Activated CD4-positive, alpha-beta T cell treated with anti-CD3 and anti-CD28 coated beads, Interleukin-10, Interleukin-2, amounts not matched to agents 100 ng/mL and 50 ng/mL, durations not matched to agents 16 hours and 8 hours (primary cell): ENCODE data around the gene GIT2.

ENCODE experiments used
- DNase-seq: peaks from one replicate; pipeline ENCODE4 v3.0.0-alpha.2; 2020

GIT2 gene

DNA sequence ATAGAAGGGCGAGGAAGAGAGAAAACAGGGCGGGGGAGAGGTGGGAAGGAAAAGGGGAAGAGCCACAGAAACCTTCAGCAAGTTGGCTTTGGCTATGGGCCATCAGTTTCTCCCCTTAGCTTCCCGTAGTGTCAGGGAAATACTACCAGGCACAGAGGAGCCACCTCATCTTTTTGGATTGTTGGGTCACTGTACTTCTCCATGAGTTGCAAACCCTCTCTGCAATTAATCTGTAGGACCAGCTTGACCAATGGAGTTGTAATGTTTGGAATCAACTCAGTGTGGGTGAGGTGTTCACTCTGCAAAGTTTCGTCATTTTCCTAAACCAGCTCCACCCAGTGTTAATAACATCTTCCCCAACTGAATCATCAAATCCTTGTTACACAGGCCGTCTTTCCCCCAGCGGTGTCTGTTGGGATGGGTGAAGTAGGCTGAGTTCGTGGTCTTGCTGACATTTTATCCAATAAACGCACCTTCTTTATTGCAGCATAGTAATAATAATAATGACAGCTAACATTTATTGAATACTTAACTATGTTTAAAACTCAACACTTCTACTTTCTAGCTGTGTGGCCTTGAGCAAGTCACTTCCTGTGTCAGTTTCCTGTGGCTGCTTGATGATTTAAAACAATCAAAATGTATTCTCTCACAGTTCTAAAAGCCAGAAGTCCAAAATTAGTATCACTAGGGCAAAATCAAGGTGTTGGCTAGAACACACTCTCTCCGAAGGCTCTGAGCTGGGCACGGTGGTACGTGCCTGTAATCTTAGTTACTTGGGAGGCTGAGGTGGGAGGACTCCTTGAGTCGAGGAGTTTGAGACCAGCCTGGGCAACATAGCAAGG lies 107.8 kb downstream of the GIT2 start:
- peak; percentile 84 for DNase-seq

DNA sequence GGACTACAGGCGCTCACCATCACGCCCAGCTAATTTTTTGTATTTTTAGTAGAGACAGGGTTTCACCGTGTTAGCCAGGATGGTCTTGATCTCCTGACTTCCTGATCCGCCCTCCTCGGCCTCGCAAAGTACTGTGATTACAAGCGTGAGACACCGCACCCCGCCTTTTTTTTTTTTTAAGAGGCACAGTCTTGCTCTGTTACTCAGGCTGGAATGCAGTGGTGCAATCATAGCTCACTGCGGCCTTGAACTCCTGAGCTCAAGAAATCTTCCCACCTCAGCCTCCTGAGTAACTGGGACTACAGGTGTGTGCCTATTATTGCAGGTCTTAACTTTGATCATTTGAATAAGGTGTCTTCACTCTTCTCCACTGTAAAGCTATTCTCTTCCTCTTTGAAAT lies 110.6 kb downstream of the GIT2 start:
- DNase-seq = no peak

DNA sequence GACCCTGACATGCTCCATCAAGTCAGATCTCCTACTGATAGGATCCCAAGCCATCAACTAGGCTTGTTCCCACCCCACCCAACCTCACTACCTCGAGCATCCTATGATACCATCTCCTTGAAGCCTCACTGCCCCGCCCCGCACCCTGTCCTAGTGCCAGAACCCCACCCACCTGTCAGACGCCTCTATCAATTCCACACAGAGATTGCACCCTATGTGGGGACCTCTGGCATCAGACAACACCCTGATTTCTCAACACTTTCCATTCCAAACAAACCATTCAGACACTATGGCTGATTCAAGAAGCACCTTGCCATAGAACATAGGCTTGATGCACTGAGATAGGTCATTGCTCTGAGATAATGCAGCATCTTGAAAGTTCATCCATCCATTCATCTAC lies 112.7 kb downstream of the GIT2 start:
- DNase-seq = no peak

DNA sequence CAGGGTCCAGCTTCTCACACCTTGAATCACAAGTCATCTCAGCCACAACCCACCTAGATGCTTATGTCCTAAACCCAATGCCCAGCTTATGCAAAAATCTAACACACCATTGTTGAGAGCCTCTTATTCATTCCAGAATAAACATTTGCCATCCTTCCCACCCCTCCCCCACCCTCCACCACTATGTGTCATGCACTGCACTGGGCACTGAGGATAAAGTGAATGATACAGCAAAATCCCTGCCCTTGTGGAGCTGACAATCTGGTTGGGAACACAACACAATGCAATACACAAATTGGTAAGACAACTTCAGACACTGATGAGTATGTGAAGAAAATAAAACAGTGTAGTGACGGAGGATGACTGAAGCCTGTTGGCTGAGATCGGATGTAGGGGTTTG lies 114.4 kb downstream of the GIT2 start:
- no peak for DNase-seq

DNA sequence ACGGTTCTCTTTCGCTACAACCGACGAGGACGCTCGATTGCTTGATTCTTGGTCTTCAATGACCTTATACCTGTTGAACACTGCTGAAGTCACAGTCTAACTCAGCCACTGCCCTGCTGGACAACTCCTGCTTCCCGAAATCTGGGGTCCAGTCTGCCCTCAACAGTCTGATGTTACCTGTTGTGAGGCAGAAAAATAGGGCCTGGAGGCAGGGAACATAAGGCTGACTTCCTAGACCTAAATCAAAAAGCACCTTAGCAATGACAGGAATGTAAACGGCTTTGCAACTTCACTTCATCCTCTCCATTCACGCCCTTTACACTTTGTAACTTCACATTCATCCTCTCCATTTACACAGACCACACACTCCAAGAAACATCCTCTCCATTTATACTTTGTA lies 115.2 kb downstream of the GIT2 start:
- DNase-seq = no peak

DNA sequence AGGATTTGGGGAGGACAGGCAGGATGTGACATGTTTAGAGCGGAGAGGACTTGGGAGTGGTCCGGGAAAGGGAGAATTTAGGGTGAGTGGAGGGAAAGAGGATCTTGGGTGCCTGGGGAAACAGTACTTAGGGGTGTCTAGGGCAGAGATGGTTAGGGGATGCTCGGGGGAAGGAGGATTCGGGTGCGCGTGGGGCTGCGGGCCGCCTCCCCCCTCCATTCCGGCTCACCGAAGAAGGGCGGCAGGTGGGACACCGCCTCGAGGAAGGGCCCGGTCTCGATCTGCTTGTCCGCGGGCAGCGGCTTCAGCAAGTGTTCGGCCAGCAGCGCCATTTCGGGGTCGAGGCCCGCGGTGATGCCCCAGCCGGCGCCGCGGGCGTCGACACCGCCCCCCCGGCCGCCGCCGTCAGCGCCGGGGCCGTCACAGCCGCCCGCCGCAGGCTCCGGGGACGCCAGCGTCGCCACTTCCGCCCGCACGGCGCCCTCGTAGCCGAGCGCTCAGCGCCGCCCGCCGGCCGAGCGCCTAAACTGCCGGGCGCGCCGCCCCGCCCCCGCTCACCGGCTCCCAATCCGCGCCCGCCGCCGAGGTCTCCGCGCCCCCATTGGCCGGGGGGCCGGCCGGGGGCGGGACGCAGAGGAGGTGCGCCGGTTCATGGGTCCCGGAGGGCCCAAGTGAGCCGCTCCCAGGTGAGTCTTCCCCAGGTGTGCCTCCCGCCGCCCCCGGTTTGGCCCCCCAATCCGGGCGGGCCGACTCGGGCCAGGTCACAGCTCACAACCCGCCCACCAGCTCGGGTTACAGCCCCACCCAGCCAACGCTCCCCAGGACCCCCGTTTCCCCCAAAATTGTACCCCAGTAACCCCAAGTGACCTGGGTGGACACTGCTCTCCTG lies 115.9 kb downstream of the GIT2 start, which contains the start of gene GLTP:
Gene GLTP, minus strand, starts transcription at position 499 of the 889 bp plus-strand sequence. Its CDS starts 167 bp downstream, at position 332.
- peak; percentile 93 for DNase-seq
